Lower lobe of right lung (tissue), 2 donors: ENCODE measurements around the gene CHGA. TPM values are rescaled to one million over a fixed set of nuclear protein-coding genes. Genes with fewer than 3 reads are reported as not detected.
A peak's percentile ranks its signal among the peaks of the same experiment; 100 is the strongest.

ENCODE experiments used
- ATAC-seq, 2 donors: fragments of 200-7000 bp; cut with Tn5 transposase; one replicate each; pipeline ENCODE4 v1.9.1; 2020 to 2022; ENCODE audit warnings: mild to moderate bottlenecking in 2 of 2, moderate library complexity in 2 of 2
- DNase-seq: peaks from one replicate; pipeline ENCODE4 v3.0.0-alpha.2; 2020
- H3K27ac ChIP-seq: fragments of 200-600 bp; one replicate; pipeline ENCODE4 v1.8.0; 2022
- H3K27me3 ChIP-seq: fragments of 200-600 bp; one replicate; pipeline ENCODE4 v1.8.0; 2022; ENCODE audit warnings: low read depth
- H3K36me3 ChIP-seq: fragments of 200-600 bp; one replicate; pipeline ENCODE4 v1.8.0; 2022; ENCODE audit warnings: mild to moderate bottlenecking
- H3K4me1 ChIP-seq: fragments of 200-600 bp; one replicate; pipeline ENCODE4 v1.8.0; 2022
- H3K4me3 ChIP-seq: fragments of 200-600 bp; one replicate; pipeline ENCODE4 v1.8.0; 2022; ENCODE audit warnings: mild to moderate bottlenecking
- H3K9me3 ChIP-seq: fragments of 200-600 bp; one replicate; pipeline ENCODE4 v1.8.0; 2022
- intact Hi-C: fragments of 100-400 bp; cut with DNase I; formaldehyde crosslinking; loops from one replicate; pipeline ENCODE4 v1.11.0; 2022
- total RNA-seq: library from RNA; stranded (reverse); fragmentation: NEBNext Ultra II Directional; extraction: Animal tissue kit (Norgen Biotek cat#: 25700); gene quantifications from one replicate; pipeline ENCODE4 v1.2.1, GENCODE V29; 2021
- TF ChIP-seq, protein P1 (sequence below): fragments of 200-600 bp; IDR thresholded peaks from one replicate; pipeline ENCODE4 v1.8.0; 2022; ENCODE audit warnings: antibody characterized with exemption, mild to moderate bottlenecking
- donor health status: DM: no; HTN: yes; CAD: no; lungs with severe emphysema.

The CHGA gene
- total RNA-seq, 1 donor from 2014 or later = 0.71 TPM

GRCh38 chr14:92950773-92951172 is 27.8 kb downstream of the CHGA start:
- no peak for ATAC-seq
- DNase-seq = no peak
- H3K4me1 ChIP-seq = peaks cover 5% of the 10 kb centered on the region
- H3K36me3 ChIP-seq = peaks cover 78% of the 10 kb centered on the region
- no peaks in the 10 kb centered on the region for H3K27me3 ChIP-seq
- no peak overlapping the region for H3K4me3 ChIP-seq
- no peak overlapping the region for H3K27ac ChIP-seq
- TF ChIP-seq, protein P1, sequence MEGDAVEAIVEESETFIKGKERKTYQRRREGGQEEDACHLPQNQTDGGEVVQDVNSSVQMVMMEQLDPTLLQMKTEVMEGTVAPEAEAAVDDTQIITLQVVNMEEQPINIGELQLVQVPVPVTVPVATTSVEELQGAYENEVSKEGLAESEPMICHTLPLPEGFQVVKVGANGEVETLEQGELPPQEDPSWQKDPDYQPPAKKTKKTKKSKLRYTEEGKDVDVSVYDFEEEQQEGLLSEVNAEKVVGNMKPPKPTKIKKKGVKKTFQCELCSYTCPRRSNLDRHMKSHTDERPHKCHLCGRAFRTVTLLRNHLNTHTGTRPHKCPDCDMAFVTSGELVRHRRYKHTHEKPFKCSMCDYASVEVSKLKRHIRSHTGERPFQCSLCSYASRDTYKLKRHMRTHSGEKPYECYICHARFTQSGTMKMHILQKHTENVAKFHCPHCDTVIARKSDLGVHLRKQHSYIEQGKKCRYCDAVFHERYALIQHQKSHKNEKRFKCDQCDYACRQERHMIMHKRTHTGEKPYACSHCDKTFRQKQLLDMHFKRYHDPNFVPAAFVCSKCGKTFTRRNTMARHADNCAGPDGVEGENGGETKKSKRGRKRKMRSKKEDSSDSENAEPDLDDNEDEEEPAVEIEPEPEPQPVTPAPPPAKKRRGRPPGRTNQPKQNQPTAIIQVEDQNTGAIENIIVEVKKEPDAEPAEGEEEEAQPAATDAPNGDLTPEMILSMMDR = no peak
- intact Hi-C loops = loop anchor here (10.0 kb wide), 1 partner anchor 184 kb away; no protein-coding TSS in a partner anchor
- no peaks in the 10 kb centered on the region for H3K9me3 ChIP-seq

DNA sequence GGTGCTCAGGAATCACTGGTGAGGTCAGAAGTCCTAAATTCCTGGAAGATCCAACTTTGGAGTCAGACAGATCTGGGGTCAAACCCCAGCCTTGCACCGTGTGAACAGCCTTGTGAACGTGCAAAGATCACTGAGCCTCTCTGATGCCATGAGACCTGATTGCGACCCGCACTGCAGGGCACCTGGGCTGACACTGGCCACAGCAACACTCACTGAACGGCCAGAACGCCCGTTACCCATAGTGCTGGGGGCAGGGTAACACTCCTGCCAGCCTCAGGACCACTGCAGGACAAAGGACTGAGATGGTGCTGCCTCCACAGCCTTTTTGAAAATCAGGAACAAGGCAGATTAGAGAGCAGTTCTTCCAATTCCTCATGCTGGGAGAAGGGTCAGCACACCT is 28.3 kb downstream of the CHGA start:
- H3K4me1 ChIP-seq = peaks cover 5% of the 10 kb centered on the region
- TF ChIP-seq, protein P1 = no peak
- H3K9me3 ChIP-seq = no peaks in the 10 kb centered on the region
- H3K27ac ChIP-seq = no peak overlapping the region
- H3K36me3 ChIP-seq = peaks cover 78% of the 10 kb centered on the region
- H3K27me3 ChIP-seq = no peaks in the 10 kb centered on the region
- DNase-seq (no peak), ATAC-seq (no peak)
- intact Hi-C loops = loop anchor here (10.0 kb wide), 1 partner anchor 184 kb away; no protein-coding TSS in a partner anchor
- no peak overlapping the region for H3K4me3 ChIP-seq

- peak; percentile 91 to 92 for ATAC-seq
- Histone ChIP-seq H3K27me3 (no peaks in the 10 kb centered on the region), H3K4me1 (no peaks in the 10 kb centered on the region), H3K9me3 (no peaks in the 10 kb centered on the region), H3K36me3 (peaks cover 81% of the 10 kb centered on the region), H3K4me3 (no peak overlapping the region), H3K27ac (no peak overlapping the region)
- DNase-seq = peak; percentile 83
- intact Hi-C loops = loop anchor here (10.0 kb wide), 1 partner anchor 183 kb away; no protein-coding TSS in a partner anchor
- TF ChIP-seq, protein P1 = peak; percentile 97
Observed at GRCh38 chr14:92951912-92952471, 29.0 kb downstream of the CHGA start.

DNA sequence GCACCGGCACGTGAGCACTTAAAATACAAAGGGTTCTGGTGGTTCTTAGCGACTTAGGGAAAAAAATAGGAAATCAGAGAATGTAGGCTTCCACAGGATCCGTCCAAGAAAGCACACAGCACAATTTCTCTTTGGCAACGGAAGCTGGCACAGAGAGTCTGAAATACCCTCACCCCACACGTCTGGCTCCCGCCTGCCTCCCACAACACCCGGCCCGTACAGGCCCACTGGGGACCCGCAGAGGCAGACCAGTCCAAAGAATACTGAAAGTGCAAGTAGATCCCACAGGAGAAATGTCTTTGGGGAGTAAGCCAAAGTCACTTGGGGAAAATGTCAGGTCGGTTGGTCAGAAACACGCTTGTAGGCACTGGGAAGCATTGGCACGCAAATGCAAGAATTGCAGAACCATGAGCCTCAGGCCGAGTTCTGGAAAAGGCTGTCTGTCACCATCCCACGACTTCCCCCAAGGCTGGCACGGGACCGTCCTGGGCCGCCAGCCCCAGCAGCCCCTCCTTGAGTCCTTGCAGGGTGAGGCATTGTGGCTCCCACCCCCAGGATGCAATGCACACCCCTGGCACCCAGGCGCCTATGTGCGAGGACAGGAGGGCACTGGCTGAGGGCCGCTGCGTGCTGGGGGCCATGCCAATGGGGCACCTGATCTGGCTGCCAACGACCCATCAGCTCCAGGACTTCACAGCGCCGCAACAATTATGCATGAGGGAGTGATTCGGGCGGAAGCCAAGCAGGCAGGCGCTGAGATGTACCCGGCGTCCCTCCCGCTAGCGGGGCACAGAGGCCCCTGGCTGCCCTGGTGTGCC is 29.7 kb downstream of the CHGA start:
- Histone ChIP-seq H3K27me3 (no peaks in the 10 kb centered on the region), H3K4me1 (no peaks in the 10 kb centered on the region), H3K9me3 (no peaks in the 10 kb centered on the region), H3K27ac (no peak overlapping the region), H3K4me3 (no peak overlapping the region), H3K36me3 (peaks cover 83% of the 10 kb centered on the region)
- intact Hi-C loops = loop anchor here (10.0 kb wide), 1 partner anchor 182 kb away; no protein-coding TSS in a partner anchor
- ATAC-seq (peak; percentile 7 to 41), DNase-seq (no peak)
- TF ChIP-seq, protein P1 = no peak

- H3K4me3 ChIP-seq = no peak overlapping the region
- H3K36me3 ChIP-seq = peaks cover 83% of the 10 kb centered on the region
- no peaks in the 10 kb centered on the region for H3K9me3 ChIP-seq
- intact Hi-C loops = loop anchor here (10.0 kb wide), 1 partner anchor 181 kb away; no protein-coding TSS in a partner anchor
- ATAC-seq (no peak), DNase-seq (no peak)
- no peaks in the 10 kb centered on the region for H3K4me1 ChIP-seq
- TF ChIP-seq, protein P1 = no peak
- no peaks in the 10 kb centered on the region for H3K27me3 ChIP-seq
- H3K27ac ChIP-seq = no peak overlapping the region
Observed at GRCh38 chr14:92953526-92953925, 30.6 kb downstream of the CHGA start.
